Tibial nerve (tissue), 4 donors: ENCODE measurements around the gene MAP1B. TPM values are rescaled to one million over a fixed set of nuclear protein-coding genes. Genes with fewer than 3 reads are reported as not detected.

Source experiments
- DNase-seq, 2 donors: peaks; one replicate each; pipeline ENCODE4 v3.0.0-alpha.2; 2019; ENCODE audit warnings: low spot score in 2 of 2
- H3K27ac ChIP-seq, 4 donors: fragments of 200-600 bp; sonication (generic) in 3 of 4; one replicate each; pipeline ENCODE4 v1.5.1; 2017 to 2019; ENCODE audit warnings: mild to moderate bottlenecking in 1 of 4
- H3K27me3 ChIP-seq, 2 donors: fragments of 200-600 bp; sonication (generic) in 1 of 2; one replicate each; pipeline versions ENCODE4 v1.5.1 to v1.6.0; 2017 to 2019
- H3K36me3 ChIP-seq, 3 donors: fragments of 200-600 bp; sonication (generic); one replicate each; pipeline ENCODE4 v1.5.1; 2018 to 2019
- H3K4me1 ChIP-seq, 4 donors: fragments of 200-600 bp; sonication (generic) in 3 of 4; one replicate each; pipeline ENCODE4 v1.5.1; 2017 to 2019
- H3K4me3 ChIP-seq, 4 donors: fragments of 200-600 bp; sonication (generic) in 3 of 4; one replicate each; pipeline ENCODE4 v1.5.1; 2017 to 2019; ENCODE audit warnings: mild to moderate bottlenecking in 1 of 4, moderate library complexity in 1 of 4
- H3K9me3 ChIP-seq, 4 donors: fragments of 200-600 bp; sonication (generic) in 3 of 4; one replicate each; pipeline ENCODE4 v1.5.1; 2017 to 2019
- EP300 ChIP-seq, 2 donors: sonication (generic); formaldehyde crosslinking; IDR thresholded peaks; one replicate each; pipeline ENCODE4 v1.6.1; 2017; ENCODE audit warnings: antibody characterized with exemption in 2 of 2, mild to moderate bottlenecking in 1 of 2
- POLR2A ChIP-seq, 2 donors: fragments of 450-650 bp; IDR thresholded peaks; one replicate each; pipeline ENCODE4 v1.6.1; 2017; ENCODE audit warnings: antibody characterized with exemption in 2 of 2, mild to moderate bottlenecking in 2 of 2, moderate library complexity in 2 of 2
- WGBS, 2 donors: methylation state at CpG; one replicate each; pipeline ENCODE4 v1.1.5; 2018; 5-methylcytosine and 5-hydroxymethylcytosine counted together
- total RNA-seq, 4 donors: library from RNA; depleted of rRNA; stranded (reverse); fragments of >200 nt; gene quantifications; one replicate each; pipeline ENCODE4 v1.1.0, GENCODE V29; 2016
- TF ChIP-seq, protein P1 (sequence below), 5 experiments: fragments of 200-600 bp in 3 of 5; fragments of 450-650 bp in 2 of 5; sonication (generic) in 3 of 5; IDR thresholded peaks; one replicate each; pipeline ENCODE4 v1.5.1; 2016 to 2019; ENCODE audit warnings: antibody characterized with exemption in 5 of 5, mild to moderate bottlenecking in 3 of 5, moderate library complexity in 2 of 5

The MAP1B gene
- total RNA-seq, 4 donors from 2014 or later, result 223 to 587 (median 472) TPM

DNA sequence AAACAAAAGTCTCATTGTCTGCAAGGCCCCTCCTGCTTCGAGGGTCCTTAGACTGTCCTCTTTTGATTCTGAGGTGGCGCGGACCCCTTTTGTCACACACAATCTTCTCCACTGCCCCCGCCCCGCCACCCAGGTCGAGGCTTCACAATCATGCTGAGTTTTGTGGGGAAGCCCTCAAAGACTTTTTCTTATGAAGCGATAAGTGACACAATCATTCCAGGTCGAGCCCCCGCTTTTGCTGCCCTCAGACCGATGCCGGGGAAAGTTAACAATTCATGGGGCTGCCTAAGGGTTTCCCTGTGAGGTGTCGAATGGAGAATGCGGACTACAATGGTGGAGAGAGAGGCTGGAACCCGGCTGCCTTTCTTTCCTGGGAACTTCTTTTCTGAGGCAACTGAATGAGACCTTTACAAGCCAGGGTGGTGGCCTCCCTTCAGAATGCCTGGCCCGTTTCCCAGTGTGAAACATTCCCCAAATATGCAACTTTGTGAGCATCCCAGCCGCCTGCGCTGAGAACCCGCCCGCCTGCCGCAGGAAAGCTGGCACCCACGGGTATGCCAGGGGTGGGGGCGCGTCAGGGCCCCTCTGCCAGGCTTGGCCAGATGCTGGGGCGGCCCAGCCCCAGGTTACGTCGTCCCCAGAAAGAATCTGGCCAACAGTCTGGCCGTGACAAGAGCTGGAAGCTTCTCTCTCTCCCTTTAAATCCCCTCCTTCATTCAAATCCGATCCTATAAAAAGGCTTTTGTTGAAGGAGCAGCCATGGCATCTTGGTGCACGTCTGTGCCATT, 71.9 kb downstream of the MAP1B start:
- Histone ChIP-seq H3K4me1 (peaks cover 0 to 60% (median 9%) of the 10 kb centered on the region in 4 donors), H3K27me3 (no peaks in the 10 kb centered on the region), H3K27ac (peak overlapping the region; percentile 43 to 89 (median 77)), H3K36me3 (peaks cover 0 to 9% (median 0%) of the 10 kb centered on the region in 3 donors), H3K4me3 (peak overlapping the region; percentile 27 to 52 (median 36)), H3K9me3 (no peaks in the 10 kb centered on the region)
- peak; percentile 71 to 88 for DNase-seq
- no peak for TF ChIP-seq POLR2A (IDR thresholded peaks at IDR 0.05)
- peak in 1 of 2 donors; percentile 57 for TF ChIP-seq EP300 (IDR thresholded peaks at IDR 0.05)
- TF ChIP-seq, protein P1, sequence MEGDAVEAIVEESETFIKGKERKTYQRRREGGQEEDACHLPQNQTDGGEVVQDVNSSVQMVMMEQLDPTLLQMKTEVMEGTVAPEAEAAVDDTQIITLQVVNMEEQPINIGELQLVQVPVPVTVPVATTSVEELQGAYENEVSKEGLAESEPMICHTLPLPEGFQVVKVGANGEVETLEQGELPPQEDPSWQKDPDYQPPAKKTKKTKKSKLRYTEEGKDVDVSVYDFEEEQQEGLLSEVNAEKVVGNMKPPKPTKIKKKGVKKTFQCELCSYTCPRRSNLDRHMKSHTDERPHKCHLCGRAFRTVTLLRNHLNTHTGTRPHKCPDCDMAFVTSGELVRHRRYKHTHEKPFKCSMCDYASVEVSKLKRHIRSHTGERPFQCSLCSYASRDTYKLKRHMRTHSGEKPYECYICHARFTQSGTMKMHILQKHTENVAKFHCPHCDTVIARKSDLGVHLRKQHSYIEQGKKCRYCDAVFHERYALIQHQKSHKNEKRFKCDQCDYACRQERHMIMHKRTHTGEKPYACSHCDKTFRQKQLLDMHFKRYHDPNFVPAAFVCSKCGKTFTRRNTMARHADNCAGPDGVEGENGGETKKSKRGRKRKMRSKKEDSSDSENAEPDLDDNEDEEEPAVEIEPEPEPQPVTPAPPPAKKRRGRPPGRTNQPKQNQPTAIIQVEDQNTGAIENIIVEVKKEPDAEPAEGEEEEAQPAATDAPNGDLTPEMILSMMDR (IDR thresholded peaks at IDR 0.05), result no peak
- WGBS, 2 donors, result 27 to 33% methylated on average over 29 of the region's 29 CpGs

DNA sequence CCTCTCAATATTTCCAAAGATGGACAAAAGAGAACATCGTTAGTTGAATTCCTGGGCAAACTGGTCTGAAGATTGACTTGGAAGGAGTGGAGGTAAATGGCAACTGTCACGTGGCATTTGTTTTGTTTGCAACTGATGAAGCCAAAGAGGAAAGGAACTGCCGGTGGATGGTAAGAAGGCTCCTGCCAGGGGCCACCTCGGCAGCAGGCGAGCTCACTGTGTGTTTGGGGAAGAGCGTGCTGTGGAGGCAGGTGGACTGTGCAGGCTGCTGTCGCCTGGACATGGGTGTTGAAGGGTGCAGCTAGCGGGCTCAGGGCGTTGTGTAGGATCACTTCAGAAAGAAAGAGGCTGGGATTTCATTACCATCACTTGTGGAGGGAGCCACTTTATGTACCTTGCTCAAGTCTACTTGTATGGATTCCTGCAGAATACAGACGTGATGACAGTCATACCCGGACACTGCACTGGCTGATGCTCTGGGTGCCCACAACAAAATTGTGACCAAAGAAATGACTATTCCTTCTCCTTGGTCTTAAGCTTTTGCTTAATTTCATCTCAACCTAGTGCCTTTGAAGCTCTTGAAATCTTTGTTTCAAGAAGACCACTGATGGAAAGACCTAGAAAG, 72.7 kb downstream of the MAP1B start:
- no peaks in the 10 kb centered on the region for H3K9me3 ChIP-seq
- DNase-seq, result no peak
- H3K27ac ChIP-seq, result peak overlapping the region; percentile 43 to 89 (median 77)
- 36 to 50% methylated on average over 11 of the region's 11 CpGs for WGBS, 2 donors
- H3K27me3 ChIP-seq, result no peaks in the 10 kb centered on the region
- H3K4me1 ChIP-seq, result peaks cover 0 to 64% (median 9%) of the 10 kb centered on the region in 4 donors
- TF ChIP-seq POLR2A (IDR thresholded peaks at IDR 0.05) (no peak), EP300 (IDR thresholded peaks at IDR 0.05) (no peak)
- TF ChIP-seq, protein P1 (IDR thresholded peaks at IDR 0.05), result no peak
- peaks cover 0 to 16% (median 0%) of the 10 kb centered on the region in 3 donors for H3K36me3 ChIP-seq
- H3K4me3 ChIP-seq, result peak overlapping the region; percentile 27 to 52 (median 36)

DNA sequence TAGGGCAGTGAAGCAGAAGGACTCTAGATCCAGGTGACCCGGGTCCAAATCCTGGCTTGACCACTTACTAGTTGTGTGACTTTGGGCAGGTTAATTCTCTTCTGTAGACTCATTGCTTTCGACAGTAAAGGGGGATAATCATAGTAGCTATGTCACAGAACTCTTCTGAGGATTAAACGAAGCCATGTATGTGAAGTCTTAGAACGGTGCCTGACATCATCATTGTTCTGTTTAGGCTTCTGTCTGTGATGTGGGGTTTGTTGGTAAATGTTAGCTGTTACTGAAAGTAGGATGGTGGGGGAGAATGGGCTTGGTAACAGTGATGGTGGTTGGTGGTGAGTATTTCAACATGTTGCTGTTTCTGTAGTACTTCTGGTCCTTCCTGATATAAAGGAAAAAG, 73.7 kb downstream of the MAP1B start:
- H3K4me3 ChIP-seq, result peak overlapping the region in 1 of 4 donors; percentile 52

DNA sequence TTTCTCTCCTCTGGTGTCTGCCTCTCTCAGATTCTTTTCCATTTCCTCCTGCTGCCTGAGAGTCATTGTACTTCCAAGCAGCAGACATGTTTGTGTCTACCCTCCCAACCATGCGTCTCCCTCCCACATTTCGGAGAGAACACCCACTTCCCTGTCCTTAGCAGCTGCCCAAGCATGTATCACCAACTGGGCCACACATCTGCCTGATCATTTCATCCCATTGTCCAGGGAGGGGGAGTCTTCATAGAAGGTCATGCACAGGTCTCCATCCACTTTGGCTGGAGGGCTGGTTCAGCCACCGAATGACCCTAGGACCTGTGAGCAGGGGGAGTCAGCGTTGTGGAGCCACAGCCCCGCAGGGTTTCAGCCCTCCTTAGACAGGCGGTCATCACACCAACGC, 75.4 kb downstream of the MAP1B start:
- TF ChIP-seq, protein P1 (IDR thresholded peaks at IDR 0.05), result no peak
- TF ChIP-seq POLR2A (IDR thresholded peaks at IDR 0.05) (no peak), EP300 (IDR thresholded peaks at IDR 0.05) (no peak)
- WGBS, 2 donors, result 75 to 80% methylated on average over 7 of the region's 7 CpGs
- Histone ChIP-seq H3K4me3 (no peak overlapping the region), H3K27ac (peak overlapping the region in 2 of 4 donors; percentile 49 to 61), H3K9me3 (no peaks in the 10 kb centered on the region), H3K36me3 (peaks cover 0 to 42% (median 0%) of the 10 kb centered on the region in 3 donors), H3K27me3 (no peaks in the 10 kb centered on the region), H3K4me1 (peaks cover 0 to 83% (median 8%) of the 10 kb centered on the region in 4 donors)
- DNase-seq, result no peak

More for the DNA sequence above, 73.7 kb downstream of the MAP1B start:
- Histone ChIP-seq H3K9me3 (no peaks in the 10 kb centered on the region), H3K36me3 (peaks cover 0 to 25% (median 0%) of the 10 kb centered on the region in 3 donors), H3K27ac (peak overlapping the region in 2 of 4 donors; percentile 87 to 89), H3K4me1 (peaks cover 0 to 73% (median 9%) of the 10 kb centered on the region in 4 donors), H3K27me3 (no peaks in the 10 kb centered on the region)
- DNase-seq, result no peak
- WGBS, 2 donors, result 37 to 42% methylated on average over 4 of the region's 4 CpGs
- TF ChIP-seq EP300 (IDR thresholded peaks at IDR 0.05), result no peak
- no peak for TF ChIP-seq POLR2A (IDR thresholded peaks at IDR 0.05)
- TF ChIP-seq, protein P1 (IDR thresholded peaks at IDR 0.05), result no peak
